Stimulated activated CD4-positive, alpha-beta T cell treated with anti-CD3 and anti-CD28 coated beads, TNF-alpha, amount 100 ng/mL, for 24 hours (primary cell): Measurements from ENCODE around the gene MBP.
"Not testable (repeated sequence)": the region's sequence is repeated elsewhere in the genome, so short reads cannot be mapped to it uniquely, and the experiment has no call there.

Experiments used
- DNase-seq, 3 experiments: peaks; one replicate each; pipeline ENCODE4 v3.0.0-alpha.2; 2020; ENCODE audit warnings: low read depth in 3 of 3

Gene MBP

GRCh38 chr18:77023102-77023782, 109.3 kb downstream of the MBP start:
- DNase-seq = no peak

GRCh38 chr18:77022556-77022955, 110.0 kb downstream of the MBP start:
- no peak for DNase-seq

GRCh38 chr18:77022116-77022515, 110.5 kb downstream of the MBP start:
- no peak for DNase-seq

GRCh38 chr18:77021478-77021877, 111.1 kb downstream of the MBP start:
- not testable (repeated sequence) for DNase-seq

GRCh38 chr18:77021075-77021474, 111.5 kb downstream of the MBP start:
- no peak for DNase-seq

- no peak for DNase-seq
Observed at GRCh38 chr18:77020561-77020960, 112.0 kb downstream of the MBP start.

GRCh38 chr18:77019641-77020040, 112.9 kb downstream of the MBP start:
- no peak for DNase-seq

- not testable (repeated sequence) for DNase-seq
Observed at GRCh38 chr18:77018650-77019049, 113.9 kb downstream of the MBP start.

GRCh38 chr18:77017355-77017754, 115.2 kb downstream of the MBP start:
- no peak for DNase-seq

- DNase-seq = no peak
Observed at GRCh38 chr18:77016936-77017335, 115.6 kb downstream of the MBP start.

- DNase-seq = no peak
Observed at GRCh38 chr18:77015771-77016710, 116.5 kb downstream of the MBP start.

GRCh38 chr18:77015169-77015568, 117.4 kb downstream of the MBP start:
- no peak for DNase-seq

GRCh38 chr18:77014538-77014937, 118.0 kb downstream of the MBP start:
- no peak for DNase-seq

GRCh38 chr18:77013811-77014521, 118.6 kb downstream of the MBP start:
- DNase-seq = no peak

- DNase-seq = no peak
Observed at GRCh38 chr18:77012806-77013541, 119.6 kb downstream of the MBP start.

- no peak for DNase-seq
Observed at GRCh38 chr18:77012120-77012519, 120.5 kb downstream of the MBP start.

GRCh38 chr18:77009675-77010074, 122.9 kb downstream of the MBP start:
- DNase-seq = no peak

- DNase-seq = no peak
Observed at GRCh38 chr18:77008576-77009315, 123.8 kb downstream of the MBP start.

GRCh38 chr18:77008006-77008405, 124.6 kb downstream of the MBP start:
- DNase-seq = no peak

GRCh38 chr18:77007251-77007650, 125.3 kb downstream of the MBP start:
- DNase-seq = no peak
